HG03521 (cell line): ENCODE results near the gene IFT43.

Experiments
- ATAC-seq: cut with Tn5 transposase; IDR thresholded peaks from one replicate; pipeline ENCODE4 v1.9.1; 2021; ENCODE audit warnings: mild to moderate bottlenecking, moderate library complexity; ENCODE audit not compliant: unreplicated experiment

Gene IFT43

GRCh38 chr14:76101391-76102379, 116.1 kb downstream of the IFT43 start:
- ATAC-seq: no peak

- ATAC-seq: no peak
Observed at GRCh38 chr14:76104802-76105355, 119.3 kb downstream of the IFT43 start.

GRCh38 chr14:76106188-76106587, 120.6 kb downstream of the IFT43 start:
- ATAC-seq: no peak

- no peak for ATAC-seq
Observed at GRCh38 chr14:76109087-76109880, 123.7 kb downstream of the IFT43 start.

GRCh38 chr14:76112889-76113624, 127.5 kb downstream of the IFT43 start:
- ATAC-seq: no peak

GRCh38 chr14:76113691-76114090, 128.1 kb downstream of the IFT43 start:
- ATAC-seq: no peak

GRCh38 chr14:76115010-76115422, 129.5 kb downstream of the IFT43 start:
- no peak for ATAC-seq

- no peak for ATAC-seq
Observed at GRCh38 chr14:76117789-76118484, 132.4 kb downstream of the IFT43 start.

GRCh38 chr14:76118594-76118993, 133.0 kb downstream of the IFT43 start:
- ATAC-seq: no peak

GRCh38 chr14:76121089-76121748, 135.7 kb downstream of the IFT43 start:
- no peak for ATAC-seq

- ATAC-seq: no peak
Observed at GRCh38 chr14:76123426-76124225, 138.1 kb downstream of the IFT43 start.

- ATAC-seq: no peak
Observed at GRCh38 chr14:76125511-76125910, 139.9 kb downstream of the IFT43 start.

GRCh38 chr14:76126076-76126475, 140.5 kb downstream of the IFT43 start:
- no peak for ATAC-seq

- no peak for ATAC-seq
Observed at GRCh38 chr14:76129851-76130576, 144.5 kb downstream of the IFT43 start.

GRCh38 chr14:76131071-76131965, 145.8 kb downstream of the IFT43 start:
- no peak for ATAC-seq

GRCh38 chr14:76133103-76133502, 147.5 kb downstream of the IFT43 start:
- no peak for ATAC-seq
